HG02642 (cell line): ENCODE measurements around the gene BTBD19.

Source experiments
- ATAC-seq: cut with Tn5 transposase; IDR thresholded peaks from one replicate; pipeline ENCODE4 v1.9.1; 2021; ENCODE audit warnings: mild to moderate bottlenecking; ENCODE audit not compliant: unreplicated experiment, poor library complexity

The BTBD19 gene

DNA sequence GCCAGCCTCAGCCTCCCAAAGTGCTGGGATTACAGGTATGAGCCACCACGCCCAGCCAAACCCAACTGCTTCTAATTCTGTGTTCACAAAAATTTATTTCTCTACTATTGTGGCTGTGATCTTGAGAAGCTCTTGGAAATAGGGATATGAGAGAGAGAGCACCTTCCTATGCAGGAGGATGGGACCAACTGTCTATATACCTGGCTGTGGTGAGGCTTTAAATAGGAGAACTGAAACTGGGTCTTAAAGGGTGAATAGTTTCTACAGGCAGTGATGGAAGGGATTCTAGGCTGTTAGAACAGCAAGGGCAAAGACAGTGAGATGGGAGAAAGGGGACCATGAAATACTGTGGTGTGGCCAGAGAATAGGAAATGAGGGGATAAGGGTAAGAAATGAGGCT lies 43.0 kb downstream of the BTBD19 start:
- ATAC-seq: no peak

DNA sequence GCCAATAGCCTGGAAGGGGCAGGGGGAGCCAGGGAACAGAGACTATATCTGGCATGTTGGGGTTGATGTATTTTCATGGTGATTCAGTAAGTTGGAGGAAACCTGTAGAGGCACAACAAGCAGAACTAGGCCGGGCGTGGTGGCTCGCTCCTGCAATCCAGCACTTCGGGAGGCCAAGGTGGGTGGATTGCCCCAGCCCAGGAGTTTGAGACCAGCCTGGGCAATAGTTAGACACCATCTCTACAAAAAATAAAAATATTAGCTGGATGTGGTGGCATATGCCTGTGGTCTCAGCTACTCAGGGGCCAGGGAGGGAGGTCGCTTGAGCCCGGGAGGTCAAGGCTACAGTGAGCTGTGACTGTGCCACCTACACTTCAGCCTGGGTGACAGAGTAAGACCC lies 44.9 kb downstream of the BTBD19 start:
- ATAC-seq: no peak

DNA sequence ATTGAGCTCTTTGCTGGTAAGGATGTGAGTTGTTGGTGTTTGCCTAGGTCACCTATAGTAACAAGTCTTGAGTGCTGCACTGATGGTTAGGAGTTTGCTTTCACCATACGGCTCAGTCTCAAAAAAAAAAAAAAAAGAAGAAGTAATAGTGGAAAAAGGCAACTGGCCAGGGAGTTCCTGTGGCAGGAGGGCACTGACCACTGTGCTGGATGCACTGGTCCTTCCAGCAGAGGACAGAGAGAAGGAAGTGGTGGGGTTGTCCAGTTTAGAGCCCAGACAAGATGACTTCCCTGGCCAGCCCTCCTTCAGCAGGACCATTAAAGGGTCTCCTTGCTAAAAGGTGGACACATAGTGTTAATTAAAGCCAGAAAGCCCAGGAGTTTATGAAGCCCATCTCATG lies 46.6 kb downstream of the BTBD19 start:
- no peak for ATAC-seq

DNA sequence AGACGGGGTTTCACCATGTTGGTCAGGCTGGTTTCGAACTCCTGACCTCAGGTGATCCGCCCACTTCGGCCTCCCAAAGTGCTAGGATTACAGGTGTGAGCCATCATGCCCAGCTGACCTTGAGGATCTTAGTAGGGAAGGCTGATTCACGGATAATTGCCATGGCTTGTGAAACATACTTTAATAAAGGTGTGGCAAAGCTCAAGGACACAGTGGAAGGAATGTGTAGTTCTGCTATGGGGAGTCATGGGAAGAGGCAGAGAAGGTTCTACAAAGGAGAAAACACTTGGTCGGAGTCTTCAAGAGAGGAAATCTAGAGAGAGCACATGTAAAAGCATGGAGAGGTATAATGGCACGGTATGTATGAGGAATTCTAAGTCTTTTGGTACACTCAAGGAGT lies 47.4 kb downstream of the BTBD19 start:
- no peak for ATAC-seq

DNA sequence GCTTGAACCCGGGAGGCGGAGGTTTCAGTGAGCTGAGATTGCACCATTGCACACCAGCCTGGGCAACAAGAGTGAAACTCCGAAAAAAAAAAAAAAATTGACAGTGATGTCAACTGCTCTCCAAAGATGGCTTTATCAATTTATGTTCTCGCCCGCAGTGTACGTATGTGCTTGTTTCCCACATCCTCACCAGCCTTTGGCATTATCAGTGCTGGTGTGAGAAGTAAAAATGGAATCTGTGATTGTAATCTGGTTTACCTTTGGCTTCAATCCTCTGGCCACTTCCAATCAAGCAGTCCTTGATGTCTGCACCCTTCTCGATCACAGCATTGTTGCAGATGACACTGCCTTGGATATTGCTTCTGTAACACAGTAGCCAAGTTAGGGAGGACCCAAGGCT lies 49.1 kb downstream of the BTBD19 start:
- no peak for ATAC-seq

DNA sequence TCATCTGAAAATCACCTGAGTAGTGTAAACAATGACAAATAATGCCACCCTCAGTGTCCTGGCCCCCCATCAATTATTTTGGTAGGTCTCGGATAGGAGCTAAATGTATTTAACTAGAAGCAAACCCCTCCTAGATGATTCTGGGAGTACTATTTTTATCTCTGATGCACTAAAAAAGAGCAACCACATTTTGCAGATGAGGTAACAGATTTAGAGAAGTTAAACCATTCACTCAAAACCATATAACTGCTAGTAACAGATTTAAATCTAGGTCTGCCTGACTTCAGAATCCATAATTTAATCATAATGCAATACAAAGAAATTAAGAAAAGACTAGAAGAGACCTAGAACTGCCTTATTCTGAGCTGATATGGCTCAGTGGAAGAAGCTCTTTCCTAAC lies 52.0 kb downstream of the BTBD19 start:
- ATAC-seq: no peak

DNA sequence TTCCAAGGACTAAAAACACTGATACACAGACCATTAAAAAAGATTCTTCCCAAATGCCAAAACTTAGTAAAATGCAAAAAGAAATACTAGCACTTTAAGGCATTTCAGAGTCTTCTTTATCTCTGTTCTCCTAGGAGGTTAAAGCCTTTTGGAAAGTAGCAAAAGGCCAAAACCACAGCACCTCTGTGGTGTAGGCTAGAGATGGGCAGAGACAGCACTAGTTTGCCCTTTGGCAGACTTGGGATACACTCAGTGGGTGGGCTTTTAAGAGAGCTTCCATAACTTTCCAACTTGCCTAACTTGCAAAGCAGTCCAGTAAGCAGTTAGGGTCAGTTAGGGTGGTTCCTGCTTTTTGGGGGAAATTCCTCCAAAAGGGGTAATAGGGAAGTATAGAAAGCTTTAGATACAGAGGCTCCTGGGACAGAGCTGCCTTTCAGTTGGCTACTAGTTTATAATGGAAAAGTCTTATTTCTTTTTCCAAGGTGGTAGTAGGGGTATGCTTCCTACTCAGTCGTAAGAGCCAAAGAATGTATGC lies 52.6 kb downstream of the BTBD19 start:
- no peak for ATAC-seq

DNA sequence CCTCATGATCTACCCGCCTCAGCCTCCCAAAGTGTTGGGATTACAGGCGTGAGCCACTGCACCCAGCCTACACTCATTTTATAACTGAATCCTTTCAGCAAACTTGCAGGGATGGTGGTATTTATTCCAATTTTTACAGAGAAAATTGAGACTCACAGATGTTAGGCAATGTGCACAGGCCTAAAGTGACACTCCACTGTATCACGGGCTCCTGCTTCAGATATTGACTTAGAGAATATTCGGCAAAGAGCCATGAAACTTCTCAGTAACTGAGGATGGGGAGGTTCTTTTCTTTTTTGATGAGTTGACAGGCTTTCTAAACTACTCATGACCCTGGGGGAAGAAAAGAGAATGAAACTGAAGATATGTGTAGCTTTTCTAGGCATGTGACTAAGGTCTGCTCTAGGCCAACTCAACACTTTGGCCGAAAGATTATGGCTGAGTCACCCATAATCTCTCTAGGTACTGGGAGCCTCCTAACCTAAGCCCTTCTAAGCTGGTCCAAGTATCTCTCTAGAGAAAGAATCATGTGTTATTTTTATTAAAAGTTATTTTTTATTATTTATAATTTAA lies 54.6 kb downstream of the BTBD19 start:
- ATAC-seq: no peak
